GM18873 (cell line): Measurements from ENCODE around the gene ARSD.
"Not testable (repeated sequence)": the region's sequence is repeated elsewhere in the genome, so short reads cannot be mapped to it uniquely, and the experiment has no call there.

Experiments
- ATAC-seq: cut with Tn5 transposase; IDR thresholded peaks from one replicate; pipeline ENCODE4 v1.9.1; 2021; ENCODE audit warnings: mild to moderate bottlenecking, moderate library complexity, moderate number of reproducible peaks; ENCODE audit not compliant: unreplicated experiment, low FRiP score

Gene ARSD

GRCh38 chrX:2894885-2895292 is 34.2 kb downstream of the ARSD start:
- no peak for ATAC-seq

GRCh38 chrX:2892816-2893215 is 36.3 kb downstream of the ARSD start:
- ATAC-seq: no peak

GRCh38 chrX:2890536-2891460 is 38.3 kb downstream of the ARSD start:
- ATAC-seq: not testable (repeated sequence)

GRCh38 chrX:2889706-2890490 is 39.2 kb downstream of the ARSD start:
- not testable (repeated sequence) for ATAC-seq

DNA sequence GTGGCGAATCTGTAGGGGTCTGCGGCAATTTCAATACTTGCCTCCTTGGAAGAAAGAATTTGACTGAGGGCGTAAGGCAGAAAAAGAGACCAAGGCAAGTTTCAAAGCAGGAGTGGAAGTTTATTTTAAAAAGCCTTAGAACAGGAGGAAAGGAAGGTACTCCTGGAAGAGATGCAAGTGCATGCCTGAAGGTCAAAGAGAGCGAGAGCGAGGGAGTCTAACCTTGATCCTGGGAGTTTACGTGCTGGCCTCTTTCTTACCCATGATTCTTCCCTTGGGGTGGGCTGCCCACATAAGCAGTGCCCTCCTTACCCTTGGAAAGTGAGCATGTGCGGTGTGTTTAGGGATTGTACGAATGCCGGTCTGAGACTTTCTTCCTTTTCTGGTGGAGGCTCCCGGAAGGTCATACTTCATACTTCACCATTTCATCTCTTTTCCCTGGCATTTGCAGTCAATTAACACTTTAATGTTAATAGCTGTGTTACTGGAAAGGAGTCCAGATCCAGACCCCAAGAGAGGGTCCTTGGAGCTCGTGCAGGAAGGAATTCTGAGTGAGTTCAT is 40.0 kb downstream of the ARSD start:
- no peak for ATAC-seq

GRCh38 chrX:2888309-2888708 is 40.8 kb downstream of the ARSD start:
- no peak for ATAC-seq

- ATAC-seq: no peak
Observed at GRCh38 chrX:2883770-2884169, 45.4 kb downstream of the ARSD start.

DNA sequence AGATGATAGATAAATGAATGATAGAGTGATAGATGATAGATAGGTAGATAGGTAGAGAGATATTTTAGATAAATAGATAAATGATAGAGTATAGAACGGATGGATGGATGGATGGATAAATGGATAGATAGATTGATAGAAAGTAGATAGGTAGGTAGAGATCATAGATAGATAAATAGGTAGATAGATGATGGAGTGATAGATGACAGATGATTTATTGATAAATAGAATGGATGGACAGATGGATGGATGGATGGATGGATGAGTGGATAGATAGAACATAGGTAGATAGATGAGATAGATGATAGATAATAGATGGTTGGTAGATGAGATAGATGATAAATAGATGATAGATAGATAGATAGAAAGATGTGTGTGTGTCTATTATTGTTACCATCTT is 49.5 kb downstream of the ARSD start:
- ATAC-seq: no peak

- no peak for ATAC-seq
Observed at GRCh38 chrX:2878563-2878962, 50.6 kb downstream of the ARSD start.

- no peak for ATAC-seq
Observed at GRCh38 chrX:2875798-2876399, 53.2 kb downstream of the ARSD start.

- ATAC-seq: no peak
Observed at GRCh38 chrX:2875136-2875481, 54.0 kb downstream of the ARSD start.

GRCh38 chrX:2874222-2875135 is 54.7 kb downstream of the ARSD start:
- no peak for ATAC-seq

DNA sequence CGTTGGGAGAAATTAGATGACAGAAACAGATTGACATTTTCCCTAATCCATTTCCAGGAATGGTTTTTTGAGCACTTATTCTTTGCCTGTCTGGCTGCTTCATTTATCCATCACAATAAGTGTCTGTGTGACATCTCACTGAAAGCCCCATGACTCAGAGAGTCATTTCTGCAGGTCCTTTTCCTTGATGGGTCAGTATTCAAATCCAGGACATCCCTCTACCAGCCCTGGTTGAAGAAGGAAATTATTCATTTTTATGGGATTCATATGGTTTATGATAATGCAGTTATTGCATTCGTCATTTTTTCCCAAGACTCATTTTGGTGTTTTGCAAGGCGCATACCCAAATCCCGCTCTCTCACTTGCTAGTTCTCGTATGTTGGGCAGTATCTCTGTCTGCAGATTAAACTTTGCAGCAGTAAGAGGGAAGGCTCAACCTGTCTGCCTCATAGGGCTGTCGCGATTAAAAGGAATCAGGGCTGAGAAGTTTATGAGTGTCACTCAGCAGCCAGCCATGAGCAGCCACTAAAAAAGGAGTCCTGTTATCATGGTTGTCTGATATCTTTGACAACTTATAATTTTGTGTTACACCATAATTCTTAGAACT is 56.4 kb downstream of the ARSD start:
- ATAC-seq: no peak

DNA sequence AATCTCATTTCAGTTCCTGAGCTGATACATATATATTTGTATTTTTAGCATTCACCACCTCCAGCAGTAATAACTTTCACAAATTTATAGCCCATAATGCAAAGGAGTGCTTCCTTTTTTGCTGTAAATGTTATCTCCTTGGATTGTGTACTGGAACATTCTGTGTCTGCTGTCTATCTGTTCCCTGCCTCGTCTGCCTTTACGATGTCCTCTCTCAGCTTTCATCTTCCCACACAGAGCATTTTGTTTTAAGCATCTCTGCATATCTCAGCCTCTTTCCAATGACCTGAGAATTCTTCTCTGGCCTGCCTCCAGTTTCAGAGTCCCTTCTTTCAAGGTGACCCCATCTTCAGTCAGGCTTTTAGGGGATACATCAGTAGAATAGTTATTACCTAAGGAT is 57.3 kb downstream of the ARSD start:
- ATAC-seq: no peak

DNA sequence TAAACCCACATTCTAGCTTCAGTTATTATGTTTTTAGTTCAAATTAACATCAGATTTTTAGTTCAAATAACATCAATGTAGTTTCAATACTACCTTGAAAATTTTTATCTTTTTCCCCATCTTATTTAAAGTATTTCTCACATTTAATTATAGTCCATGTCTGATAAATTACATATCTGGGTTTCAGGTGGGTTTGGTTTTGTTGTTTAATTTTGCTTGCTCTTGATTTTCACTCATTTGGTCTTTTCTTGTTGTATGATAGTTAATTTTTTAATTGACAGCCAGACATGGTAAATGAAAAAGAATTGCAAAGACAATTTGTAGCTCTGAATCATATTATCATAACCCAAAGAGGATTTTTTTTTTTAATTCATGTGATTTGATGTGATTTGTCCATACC is 58.5 kb downstream of the ARSD start:
- ATAC-seq: no peak

DNA sequence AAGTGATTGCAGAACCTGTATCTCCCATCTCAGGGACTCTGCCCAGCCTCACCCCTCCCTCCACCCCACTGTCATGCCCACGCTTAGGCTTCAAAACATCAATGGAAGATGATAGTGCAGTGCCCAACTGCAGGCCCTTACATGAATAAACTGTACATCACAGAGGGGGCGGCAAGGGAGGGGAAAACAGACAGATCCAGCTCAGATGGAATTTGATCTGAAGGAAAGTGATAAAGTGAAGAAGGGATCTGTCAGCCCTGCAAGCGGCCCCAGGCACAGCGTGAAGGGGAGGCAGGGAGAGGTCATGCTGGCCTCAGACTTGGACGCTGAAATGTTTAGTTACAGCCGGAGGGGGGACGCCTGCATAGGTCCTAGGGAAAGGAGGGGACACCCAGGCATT is 61.9 kb downstream of the ARSD start:
- no peak for ATAC-seq

- no peak for ATAC-seq
Observed at GRCh38 chrX:2863646-2864045, 65.5 kb downstream of the ARSD start.

DNA sequence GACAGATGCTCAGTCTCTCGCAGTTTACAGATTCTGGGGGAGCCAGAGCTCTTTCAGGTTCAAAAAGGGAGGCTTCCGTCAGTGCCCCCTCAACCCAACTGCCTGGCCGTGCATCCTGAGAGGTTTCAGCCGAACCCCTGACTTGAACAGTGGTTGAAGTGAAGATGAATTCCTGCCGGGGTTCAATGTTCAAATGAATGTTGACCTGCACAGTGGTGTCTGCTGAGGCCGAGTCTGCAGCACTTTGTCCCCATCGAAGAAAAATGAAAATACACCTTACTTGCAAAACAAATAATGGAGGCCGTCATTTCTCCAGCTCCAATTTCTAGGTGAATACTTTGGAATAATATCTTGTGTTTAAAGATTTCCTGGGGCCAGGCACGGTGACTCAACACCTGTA is 66.7 kb downstream of the ARSD start:
- ATAC-seq: no peak

DNA sequence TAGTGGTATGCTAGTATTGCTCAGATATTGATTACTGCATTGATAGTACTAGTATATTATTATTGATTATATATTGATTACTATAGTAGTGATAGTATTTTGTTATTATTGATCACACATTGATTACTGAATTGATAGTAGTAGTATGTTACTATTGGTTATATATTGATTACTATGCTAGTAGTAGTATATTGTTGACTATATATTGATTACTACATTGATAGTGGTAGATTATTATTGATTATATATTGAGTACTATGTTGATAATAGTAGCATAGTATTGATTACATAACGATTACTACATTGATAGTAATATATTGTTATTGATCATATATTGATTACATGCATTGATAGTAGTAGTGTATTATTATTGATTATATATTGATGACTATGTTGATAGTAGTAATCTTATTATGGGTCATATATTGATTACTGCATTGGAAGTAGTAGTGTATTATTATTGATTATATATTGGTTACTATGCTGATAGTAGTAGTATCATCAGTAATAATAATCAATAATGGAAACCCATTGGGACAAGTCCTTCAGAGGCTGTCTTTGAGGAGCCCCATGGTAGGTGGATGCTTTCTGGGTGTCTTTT is 69.8 kb downstream of the ARSD start:
- ATAC-seq: no peak
